HG02870 (cell line): ENCODE data around the gene PHOX2B.
"Not testable (repeated sequence)": the region's sequence is repeated elsewhere in the genome, so short reads cannot be mapped to it uniquely, and the experiment has no call there.

ENCODE experiments used
- ATAC-seq: cut with Tn5 transposase; IDR thresholded peaks from one replicate; pipeline ENCODE4 v1.9.1; 2021; ENCODE audit warnings: mild to moderate bottlenecking, moderate library complexity; ENCODE audit not compliant: unreplicated experiment

Gene PHOX2B

GRCh38 chr4:41713768-41714167, 34.8 kb downstream of the PHOX2B start:
- no peak for ATAC-seq

GRCh38 chr4:41712425-41712824, 36.1 kb downstream of the PHOX2B start:
- no peak for ATAC-seq

- ATAC-seq: not testable (repeated sequence)
These were observed 36.9 kb downstream of the PHOX2B start for GRCh38 chr4:41711654-41712053.

- no peak for ATAC-seq
These were observed 38.6 kb downstream of the PHOX2B start for GRCh38 chr4:41709844-41710481.

GRCh38 chr4:41703785-41704184, 44.7 kb downstream of the PHOX2B start:
- ATAC-seq: no peak

GRCh38 chr4:41702770-41703169, 45.8 kb downstream of the PHOX2B start:
- ATAC-seq: no peak

- no peak for ATAC-seq
These were observed 46.5 kb downstream of the PHOX2B start for GRCh38 chr4:41701983-41702382.

GRCh38 chr4:41696763-41697162, 51.8 kb downstream of the PHOX2B start:
- ATAC-seq: no peak

- no peak for ATAC-seq
These were observed 52.4 kb downstream of the PHOX2B start for GRCh38 chr4:41696131-41696530.
